Astrocyte (in vitro differentiated cells and primary cell): ENCODE data around the gene TIGD7. TPM values are rescaled to one million over a fixed set of nuclear protein-coding genes. Genes with fewer than 3 reads are reported as not detected.
A peak's percentile ranks its signal among the peaks of the same experiment; 100 is the strongest.
"Not testable (repeated sequence)": the region's sequence is repeated elsewhere in the genome, so short reads cannot be mapped to it uniquely, and the experiment has no call there.

Experiments used
- DNase-seq: peaks from one replicate; pipeline ENCODE4 v3.0.0-alpha.2; 2010; ENCODE audit warnings: low read depth
- FAIRE-seq: peaks from 2 replicates; lab custom pipeline; 2011; peaks lifted over from hg19 to GRCh38; lab: Jason Lieb, UNC
- H2AFZ ChIP-seq: 2 replicates; pipeline ENCODE4 v1.6.0; 2012; ENCODE audit warnings: low read depth, low read length, inconsistent platforms
- H3K27ac ChIP-seq: 2 replicates; pipeline ENCODE4 v1.5.1; 2011; ENCODE audit warnings: low read depth, low read length, inconsistent platforms
- H3K27me3 ChIP-seq: 2 replicates; pipeline ENCODE4 v1.6.0; 2011; ENCODE audit warnings: low read length, inconsistent platforms; ENCODE audit not compliant: insufficient read depth
- H3K36me3 ChIP-seq: 2 replicates; pipeline ENCODE4 v1.5.1; 2011; ENCODE audit warnings: low read length, inconsistent platforms; ENCODE audit not compliant: insufficient read depth
- H3K4me1 ChIP-seq: 2 replicates; pipeline ENCODE4 v1.5.1; 2011; ENCODE audit warnings: low read length, inconsistent platforms; ENCODE audit not compliant: insufficient read depth
- H3K4me2 ChIP-seq: 2 replicates; pipeline ENCODE4 v1.6.0; 2012; ENCODE audit warnings: low read length, inconsistent platforms
- H3K4me3 ChIP-seq: 2 replicates; pipeline ENCODE4 v1.5.1; 2011; ENCODE audit warnings: low read depth, mild to moderate bottlenecking, low read length, inconsistent platforms; ENCODE audit not compliant: insufficient read depth
- H3K79me2 ChIP-seq: 2 replicates; pipeline ENCODE4 v1.6.0; 2012; ENCODE audit warnings: mild to moderate bottlenecking, low read length, inconsistent platforms; ENCODE audit not compliant: insufficient read depth
- H3K9ac ChIP-seq: 2 replicates; pipeline ENCODE4 v1.6.0; 2012; ENCODE audit warnings: mild to moderate bottlenecking, low read length, inconsistent platforms
- H3K9me3 ChIP-seq: 2 replicates; pipeline ENCODE4 v1.5.1; 2012; ENCODE audit warnings: low read depth, mild to moderate bottlenecking, low read length, inconsistent platforms; ENCODE audit not compliant: insufficient read depth
- H4K20me1 ChIP-seq: 2 replicates; pipeline ENCODE4 v1.6.0; 2012; ENCODE audit warnings: low read length, inconsistent platforms; ENCODE audit not compliant: insufficient read depth
- H3K27ac Mint-ChIP-seq: one replicate; pipeline ENCODE4 v1.8.0; 2021; ENCODE audit warnings: mild to moderate bottlenecking, mixed read lengths; ENCODE audit not compliant: unreplicated experiment
- H3K27me3 Mint-ChIP-seq: one replicate; pipeline ENCODE4 v1.8.0; 2021; ENCODE audit warnings: low read depth, mixed read lengths; ENCODE audit not compliant: unreplicated experiment
- H3K36me3 Mint-ChIP-seq: one replicate; pipeline ENCODE4 v1.8.0; 2021; ENCODE audit warnings: low read depth, mixed read lengths; ENCODE audit not compliant: unreplicated experiment
- H3K4me1 Mint-ChIP-seq: one replicate; pipeline ENCODE4 v1.8.0; 2021; ENCODE audit warnings: low read depth, mixed read lengths; ENCODE audit not compliant: unreplicated experiment
- H3K4me3 Mint-ChIP-seq: one replicate; pipeline ENCODE4 v1.8.0; 2021; ENCODE audit warnings: mild to moderate bottlenecking, moderate library complexity, mixed read lengths; ENCODE audit not compliant: unreplicated experiment
- H3K9me3 Mint-ChIP-seq: one replicate; pipeline ENCODE4 v1.8.0; 2021; ENCODE audit warnings: mild to moderate bottlenecking, mixed read lengths; ENCODE audit not compliant: unreplicated experiment
- CTCF ChIP-seq: IDR thresholded peaks from 2 replicates; pipeline ENCODE4 v1.5.1; 2011; ENCODE audit warnings: low read depth, mild to moderate bottlenecking, inconsistent platforms, low read length, moderate library complexity; ENCODE audit not compliant: insufficient read depth
- EZH2 ChIP-seq: IDR thresholded peaks from 2 replicates; pipeline ENCODE4 v1.6.1; 2012; ENCODE audit warnings: mild to moderate bottlenecking, low read length, inconsistent platforms; ENCODE audit not compliant: insufficient read depth
- total RNA-seq: library from RNA; stranded (reverse); gene quantifications from 2 replicates; pipeline ENCODE4 v1.2.1, GENCODE V29; 2021

TIGD7 gene
- total RNA-seq, 1 donor from 2014 or later: 4.5 TPM

DNA sequence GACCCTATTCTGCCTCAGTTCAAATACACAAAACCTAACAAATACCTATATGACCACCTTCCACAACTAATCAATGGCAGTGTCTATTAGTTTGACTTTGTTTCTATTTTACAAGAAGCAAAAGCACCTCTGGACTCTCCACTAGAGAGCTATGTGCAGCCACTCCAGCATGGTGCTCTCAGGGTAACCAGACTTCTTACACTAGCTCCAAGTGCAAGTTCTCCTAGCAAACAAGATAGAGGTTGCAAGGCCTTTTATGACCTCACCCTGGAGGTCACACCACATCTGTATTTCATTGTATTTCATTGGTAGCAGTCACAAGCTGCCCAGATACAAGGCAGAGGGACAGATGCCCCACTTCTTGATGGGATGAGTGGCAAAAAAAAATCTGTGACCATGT is 30.3 kb downstream of the TIGD7 start:
- no peaks in the 10 kb centered on the region for H3K36me3 Mint-ChIP-seq
- Histone ChIP-seq H3K4me3 (no peak overlapping the region), H3K9ac (no peak overlapping the region), H4K20me1 (no peaks in the 10 kb centered on the region), H2AFZ (no peak overlapping the region), H3K27ac (no peak overlapping the region), H3K79me2 (no peaks in the 10 kb centered on the region), H3K9me3 (no peaks in the 10 kb centered on the region), H3K36me3 (no peaks in the 10 kb centered on the region), H3K4me1 (peaks cover 2% of the 10 kb centered on the region), H3K4me2 (no peak overlapping the region), H3K27me3 (peaks cover 8% of the 10 kb centered on the region)
- DNase-seq (no peak), FAIRE-seq (no peak)
- H3K27ac Mint-ChIP-seq: no peak overlapping the region
- H3K4me1 Mint-ChIP-seq: no peaks in the 10 kb centered on the region
- peaks cover 2% of the 10 kb centered on the region for H3K9me3 Mint-ChIP-seq
- peaks cover 25% of the 10 kb centered on the region for H3K27me3 Mint-ChIP-seq
- H3K4me3 Mint-ChIP-seq: no peak overlapping the region
- TF ChIP-seq EZH2 (no peak), CTCF (no peak)

DNA sequence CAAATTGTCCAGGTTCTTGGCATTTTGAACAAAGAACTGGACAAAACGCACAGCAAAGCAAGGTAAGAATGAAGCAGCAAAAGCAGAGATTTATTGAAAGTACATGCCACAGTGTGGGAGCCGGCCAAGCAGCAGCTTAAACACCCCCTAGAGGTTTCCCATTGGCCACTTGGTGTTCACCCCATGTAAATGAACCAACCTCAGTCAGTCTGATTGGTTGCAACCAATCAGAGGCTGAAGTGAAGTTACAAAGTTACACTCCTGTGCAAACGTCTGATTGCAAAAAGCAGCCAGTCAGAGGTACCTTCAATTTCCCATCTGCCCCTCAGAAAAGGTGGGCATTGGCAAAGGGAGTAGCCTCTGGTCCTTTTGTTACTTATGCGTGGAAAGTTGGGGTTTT is 30.7 kb downstream of the TIGD7 start:
- no peaks in the 10 kb centered on the region for H3K36me3 Mint-ChIP-seq
- Histone ChIP-seq H3K27ac (no peak overlapping the region), H3K4me3 (no peak overlapping the region), H3K4me2 (peak overlapping the region; percentile 22), H2AFZ (no peak overlapping the region), H3K79me2 (no peaks in the 10 kb centered on the region), H3K27me3 (peaks cover 8% of the 10 kb centered on the region), H3K9me3 (no peaks in the 10 kb centered on the region), H3K36me3 (no peaks in the 10 kb centered on the region), H3K4me1 (peaks cover 2% of the 10 kb centered on the region), H4K20me1 (no peaks in the 10 kb centered on the region), H3K9ac (no peak overlapping the region)
- peaks cover 2% of the 10 kb centered on the region for H3K9me3 Mint-ChIP-seq
- FAIRE-seq: no peak
- peak; percentile 23 for DNase-seq
- no peaks in the 10 kb centered on the region for H3K4me1 Mint-ChIP-seq
- TF ChIP-seq CTCF (no peak), EZH2 (no peak)
- H3K4me3 Mint-ChIP-seq: no peak overlapping the region
- peaks cover 25% of the 10 kb centered on the region for H3K27me3 Mint-ChIP-seq
- no peak overlapping the region for H3K27ac Mint-ChIP-seq

- H3K9me3 ChIP-seq, H3K9ac ChIP-seq, H3K9me3 Mint-ChIP-seq, H3K4me3 Mint-ChIP-seq, H3K27ac Mint-ChIP-seq, H4K20me1 ChIP-seq, H3K4me2 ChIP-seq, H3K4me1 Mint-ChIP-seq, FAIRE-seq, DNase-seq, H3K27me3 ChIP-seq, H3K79me2 ChIP-seq, H3K4me1 ChIP-seq, H3K36me3 Mint-ChIP-seq, H2AFZ ChIP-seq, H3K36me3 ChIP-seq, H3K27ac ChIP-seq, H3K4me3 ChIP-seq: not testable (repeated sequence)
- H3K27me3 Mint-ChIP-seq: peaks cover 15% of the 10 kb centered on the region
Observed at GRCh38 chr16:3271281-3271680, 33.9 kb downstream of the TIGD7 start.

DNA sequence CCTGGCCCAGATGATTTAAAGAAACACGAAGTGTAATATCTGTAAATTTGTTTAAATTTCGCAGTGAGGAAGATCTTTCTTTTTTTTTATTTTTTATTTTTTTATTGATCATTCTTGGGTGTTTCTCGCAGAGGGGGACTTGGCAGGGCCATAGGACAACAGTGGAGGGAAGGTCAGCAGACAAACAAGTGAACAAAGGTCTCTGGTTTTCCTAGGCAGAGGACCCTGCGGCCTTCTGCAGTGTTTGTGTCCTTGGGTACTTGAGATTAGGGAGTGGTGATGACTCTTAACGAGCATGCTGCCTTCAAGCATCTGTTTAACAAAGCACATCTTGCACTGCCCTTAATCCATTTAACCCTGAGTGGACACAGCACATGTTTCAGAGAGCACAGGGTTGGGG is 34.5 kb downstream of the TIGD7 start:
- not testable (repeated sequence) for H3K4me3 ChIP-seq, H3K4me1 Mint-ChIP-seq, H3K4me1 ChIP-seq, H4K20me1 ChIP-seq, H3K9me3 Mint-ChIP-seq, H3K4me2 ChIP-seq, H3K27ac Mint-ChIP-seq, H3K79me2 ChIP-seq, H3K9ac ChIP-seq, FAIRE-seq, H3K27me3 ChIP-seq, DNase-seq, H3K27ac ChIP-seq, H3K36me3 Mint-ChIP-seq, H3K36me3 ChIP-seq, H3K9me3 ChIP-seq, H3K4me3 Mint-ChIP-seq, H2AFZ ChIP-seq
- H3K27me3 Mint-ChIP-seq: peaks cover 14% of the 10 kb centered on the region
